ENCODE results near the gene TRA2B.

DNA sequence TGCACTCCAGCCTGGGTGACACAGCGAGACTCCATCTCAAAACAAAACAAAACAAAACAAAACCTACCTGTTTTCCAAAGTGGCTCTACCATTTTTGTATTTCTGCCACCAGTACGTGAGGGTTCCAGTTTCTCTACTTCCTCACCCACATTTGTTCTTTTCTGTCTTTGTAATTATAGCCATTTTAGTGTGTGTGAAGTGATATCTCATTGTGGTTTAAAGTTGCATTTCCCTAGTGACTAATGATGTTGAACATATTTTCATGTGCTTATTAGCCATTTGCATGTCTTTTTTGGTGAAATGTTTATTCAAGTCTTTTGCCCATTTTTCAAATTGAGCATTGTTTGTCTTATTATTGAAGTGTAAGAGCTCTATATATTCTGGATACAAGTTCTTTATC lies 50.7 kb downstream of the TRA2B start:
- TF ChIP-seq POLR2A (IDR thresholded peaks at IDR 0.05) = no peak
- TF ChIP-seq, protein P1, sequence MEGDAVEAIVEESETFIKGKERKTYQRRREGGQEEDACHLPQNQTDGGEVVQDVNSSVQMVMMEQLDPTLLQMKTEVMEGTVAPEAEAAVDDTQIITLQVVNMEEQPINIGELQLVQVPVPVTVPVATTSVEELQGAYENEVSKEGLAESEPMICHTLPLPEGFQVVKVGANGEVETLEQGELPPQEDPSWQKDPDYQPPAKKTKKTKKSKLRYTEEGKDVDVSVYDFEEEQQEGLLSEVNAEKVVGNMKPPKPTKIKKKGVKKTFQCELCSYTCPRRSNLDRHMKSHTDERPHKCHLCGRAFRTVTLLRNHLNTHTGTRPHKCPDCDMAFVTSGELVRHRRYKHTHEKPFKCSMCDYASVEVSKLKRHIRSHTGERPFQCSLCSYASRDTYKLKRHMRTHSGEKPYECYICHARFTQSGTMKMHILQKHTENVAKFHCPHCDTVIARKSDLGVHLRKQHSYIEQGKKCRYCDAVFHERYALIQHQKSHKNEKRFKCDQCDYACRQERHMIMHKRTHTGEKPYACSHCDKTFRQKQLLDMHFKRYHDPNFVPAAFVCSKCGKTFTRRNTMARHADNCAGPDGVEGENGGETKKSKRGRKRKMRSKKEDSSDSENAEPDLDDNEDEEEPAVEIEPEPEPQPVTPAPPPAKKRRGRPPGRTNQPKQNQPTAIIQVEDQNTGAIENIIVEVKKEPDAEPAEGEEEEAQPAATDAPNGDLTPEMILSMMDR (IDR thresholded peaks at IDR 0.05) = no peak
- TF ChIP-seq POLR2AphosphoS5 (IDR thresholded peaks at IDR 0.05) = no peak
- no peak for TF ChIP-seq EP300 (IDR thresholded peaks at IDR 0.05)
